ENCODE data around the gene FAM151A. TPM values are rescaled to one million over a fixed set of nuclear protein-coding genes. Genes with fewer than 3 reads are reported as not detected.

Gene FAM151A
- total and polyA plus RNA-seq, 2 experiments from 2014 or later: 0.10 TPM; not detected in 1

- H3K27ac Mint-ChIP-seq: no peak overlapping the region
- no peak for ATAC-seq
- Histone ChIP-seq H3K4me2 (no peak overlapping the region), H3K4me3 (no peak overlapping the region), H3K27ac (ENCODE audit: low read depth) (no peak overlapping the region), H4K20me1 (replicated peaks; ENCODE audit: insufficient read depth) (no peaks in the 10 kb centered on the region), H3K9me2 (ENCODE audit: insufficient read depth) (no peaks in the 10 kb centered on the region), H3K27me3 (ENCODE audit: insufficient read depth) (no peaks in the 10 kb centered on the region), H2AFZ (no peak overlapping the region), H3K79me2 (replicated peaks; ENCODE audit: insufficient read depth) (no peaks in the 10 kb centered on the region), H3F3A (replicated peaks; ENCODE audit: low read depth) (no peaks in the 10 kb centered on the region), H3K4me1 (ENCODE audit: insufficient read depth) (no peaks in the 10 kb centered on the region), H3K36me3 (ENCODE audit: insufficient read depth) (no peaks in the 10 kb centered on the region)
- H3K36me3 Mint-ChIP-seq (ENCODE audit: low read depth): no peaks in the 10 kb centered on the region
- TF ChIP-seq, protein P1, sequence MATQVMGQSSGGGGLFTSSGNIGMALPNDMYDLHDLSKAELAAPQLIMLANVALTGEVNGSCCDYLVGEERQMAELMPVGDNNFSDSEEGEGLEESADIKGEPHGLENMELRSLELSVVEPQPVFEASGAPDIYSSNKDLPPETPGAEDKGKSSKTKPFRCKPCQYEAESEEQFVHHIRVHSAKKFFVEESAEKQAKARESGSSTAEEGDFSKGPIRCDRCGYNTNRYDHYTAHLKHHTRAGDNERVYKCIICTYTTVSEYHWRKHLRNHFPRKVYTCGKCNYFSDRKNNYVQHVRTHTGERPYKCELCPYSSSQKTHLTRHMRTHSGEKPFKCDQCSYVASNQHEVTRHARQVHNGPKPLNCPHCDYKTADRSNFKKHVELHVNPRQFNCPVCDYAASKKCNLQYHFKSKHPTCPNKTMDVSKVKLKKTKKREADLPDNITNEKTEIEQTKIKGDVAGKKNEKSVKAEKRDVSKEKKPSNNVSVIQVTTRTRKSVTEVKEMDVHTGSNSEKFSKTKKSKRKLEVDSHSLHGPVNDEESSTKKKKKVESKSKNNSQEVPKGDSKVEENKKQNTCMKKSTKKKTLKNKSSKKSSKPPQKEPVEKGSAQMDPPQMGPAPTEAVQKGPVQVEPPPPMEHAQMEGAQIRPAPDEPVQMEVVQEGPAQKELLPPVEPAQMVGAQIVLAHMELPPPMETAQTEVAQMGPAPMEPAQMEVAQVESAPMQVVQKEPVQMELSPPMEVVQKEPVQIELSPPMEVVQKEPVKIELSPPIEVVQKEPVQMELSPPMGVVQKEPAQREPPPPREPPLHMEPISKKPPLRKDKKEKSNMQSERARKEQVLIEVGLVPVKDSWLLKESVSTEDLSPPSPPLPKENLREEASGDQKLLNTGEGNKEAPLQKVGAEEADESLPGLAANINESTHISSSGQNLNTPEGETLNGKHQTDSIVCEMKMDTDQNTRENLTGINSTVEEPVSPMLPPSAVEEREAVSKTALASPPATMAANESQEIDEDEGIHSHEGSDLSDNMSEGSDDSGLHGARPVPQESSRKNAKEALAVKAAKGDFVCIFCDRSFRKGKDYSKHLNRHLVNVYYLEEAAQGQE (IDR thresholded peaks at IDR 0.05; ENCODE audit: unreplicated experiment): no peak
- TF ChIP-seq, protein P2, sequence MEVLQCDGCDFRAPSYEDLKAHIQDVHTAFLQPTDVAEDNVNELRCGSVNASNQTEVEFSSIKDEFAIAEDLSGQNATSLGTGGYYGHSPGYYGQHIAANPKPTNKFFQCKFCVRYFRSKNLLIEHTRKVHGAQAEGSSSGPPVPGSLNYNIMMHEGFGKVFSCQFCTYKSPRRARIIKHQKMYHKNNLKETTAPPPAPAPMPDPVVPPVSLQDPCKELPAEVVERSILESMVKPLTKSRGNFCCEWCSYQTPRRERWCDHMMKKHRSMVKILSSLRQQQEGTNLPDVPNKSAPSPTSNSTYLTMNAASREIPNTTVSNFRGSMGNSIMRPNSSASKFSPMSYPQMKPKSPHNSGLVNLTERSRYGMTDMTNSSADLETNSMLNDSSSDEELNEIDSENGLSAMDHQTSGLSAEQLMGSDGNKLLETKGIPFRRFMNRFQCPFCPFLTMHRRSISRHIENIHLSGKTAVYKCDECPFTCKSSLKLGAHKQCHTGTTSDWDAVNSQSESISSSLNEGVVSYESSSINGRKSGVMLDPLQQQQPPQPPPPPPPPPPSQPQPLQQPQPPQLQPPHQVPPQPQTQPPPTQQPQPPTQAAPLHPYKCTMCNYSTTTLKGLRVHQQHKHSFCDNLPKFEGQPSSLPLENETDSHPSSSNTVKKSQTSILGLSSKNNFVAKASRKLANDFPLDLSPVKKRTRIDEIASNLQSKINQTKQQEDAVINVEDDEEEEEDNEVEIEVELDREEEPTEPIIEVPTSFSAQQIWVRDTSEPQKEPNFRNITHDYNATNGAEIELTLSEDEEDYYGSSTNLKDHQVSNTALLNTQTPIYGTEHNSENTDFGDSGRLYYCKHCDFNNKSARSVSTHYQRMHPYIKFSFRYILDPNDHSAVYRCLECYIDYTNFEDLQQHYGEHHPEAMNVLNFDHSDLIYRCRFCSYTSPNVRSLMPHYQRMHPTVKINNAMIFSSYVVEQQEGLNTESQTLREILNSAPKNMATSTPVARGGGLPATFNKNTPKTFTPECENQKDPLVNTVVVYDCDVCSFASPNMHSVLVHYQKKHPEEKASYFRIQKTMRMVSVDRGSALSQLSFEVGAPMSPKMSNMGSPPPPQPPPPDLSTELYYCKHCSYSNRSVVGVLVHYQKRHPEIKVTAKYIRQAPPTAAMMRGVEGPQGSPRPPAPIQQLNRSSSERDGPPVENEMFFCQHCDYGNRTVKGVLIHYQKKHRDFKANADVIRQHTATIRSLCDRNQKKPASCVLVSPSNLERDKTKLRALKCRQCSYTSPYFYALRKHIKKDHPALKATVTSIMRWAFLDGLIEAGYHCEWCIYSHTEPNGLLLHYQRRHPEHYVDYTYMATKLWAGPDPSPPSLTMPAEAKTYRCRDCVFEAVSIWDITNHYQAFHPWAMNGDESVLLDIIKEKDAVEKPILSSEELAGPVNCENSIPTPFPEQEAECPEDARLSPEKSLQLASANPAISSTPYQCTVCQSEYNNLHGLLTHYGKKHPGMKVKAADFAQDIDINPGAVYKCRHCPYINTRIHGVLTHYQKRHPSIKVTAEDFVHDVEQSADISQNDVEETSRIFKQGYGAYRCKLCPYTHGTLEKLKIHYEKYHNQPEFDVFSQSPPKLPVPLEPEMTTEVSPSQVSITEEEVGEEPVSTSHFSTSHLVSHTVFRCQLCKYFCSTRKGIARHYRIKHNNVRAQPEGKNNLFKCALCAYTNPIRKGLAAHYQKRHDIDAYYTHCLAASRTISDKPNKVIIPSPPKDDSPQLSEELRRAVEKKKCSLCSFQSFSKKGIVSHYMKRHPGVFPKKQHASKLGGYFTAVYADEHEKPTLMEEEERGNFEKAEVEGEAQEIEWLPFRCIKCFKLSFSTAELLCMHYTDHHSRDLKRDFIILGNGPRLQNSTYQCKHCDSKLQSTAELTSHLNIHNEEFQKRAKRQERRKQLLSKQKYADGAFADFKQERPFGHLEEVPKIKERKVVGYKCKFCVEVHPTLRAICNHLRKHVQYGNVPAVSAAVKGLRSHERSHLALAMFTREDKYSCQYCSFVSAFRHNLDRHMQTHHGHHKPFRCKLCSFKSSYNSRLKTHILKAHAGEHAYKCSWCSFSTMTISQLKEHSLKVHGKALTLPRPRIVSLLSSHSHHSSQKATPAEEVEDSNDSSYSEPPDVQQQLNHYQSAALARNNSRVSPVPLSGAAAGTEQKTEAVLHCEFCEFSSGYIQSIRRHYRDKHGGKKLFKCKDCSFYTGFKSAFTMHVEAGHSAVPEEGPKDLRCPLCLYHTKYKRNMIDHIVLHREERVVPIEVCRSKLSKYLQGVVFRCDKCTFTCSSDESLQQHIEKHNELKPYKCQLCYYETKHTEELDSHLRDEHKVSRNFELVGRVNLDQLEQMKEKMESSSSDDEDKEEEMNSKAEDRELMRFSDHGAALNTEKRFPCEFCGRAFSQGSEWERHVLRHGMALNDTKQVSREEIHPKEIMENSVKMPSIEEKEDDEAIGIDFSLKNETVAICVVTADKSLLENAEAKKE (CRISPR knock-in tag; IDR thresholded peaks at IDR 0.05): no peak
- no peak for TF ChIP-seq NANOG (IDR thresholded peaks at IDR 0.05; ENCODE audit: borderline replicate concordance)
- TF ChIP-seq ETS1 (IDR thresholded peaks at IDR 0.05): no peak
- no peak for TF ChIP-seq CREB1 (CRISPR knock-in tag; IDR thresholded peaks at IDR 0.05; ENCODE audit: low read depth)
- TF ChIP-seq ZNF114 (CRISPR knock-in tag; IDR thresholded peaks at IDR 0.05): no peak
- no peak for TF ChIP-seq JUNB (IDR thresholded peaks at IDR 0.05; ENCODE audit: unreplicated experiment)
- TF ChIP-seq CTCF (conservative IDR thresholded peaks at IDR 0.05; ENCODE audit: low read depth in 2 of 2): no peak
- TF ChIP-seq ZNF331 (CRISPR knock-in tag; IDR thresholded peaks at IDR 0.05; ENCODE audit: low read depth): no peak
- no peak for TF ChIP-seq STAT1 (IDR thresholded peaks at IDR 0.05; ENCODE audit: unreplicated experiment)
- no peak overlapping the region for H3K4me3 Mint-ChIP-seq
- H3K4me1 Mint-ChIP-seq: peaks cover 12% of the 10 kb centered on the region
- no peak for DNase-seq (ENCODE audit: low spot score)
- H3K9me3 Mint-ChIP-seq: no peaks in the 10 kb centered on the region
- peaks cover 6% of the 10 kb centered on the region for H3K27me3 Mint-ChIP-seq (ENCODE audit: insufficient read depth, low read depth, poor library complexity)
Observed at GRCh38 chr1:54604051-54604450, 19.3 kb downstream of the FAM151A start.

All from GM23338 (cell line).